Inflammatory macrophage treated with lipopolysaccharide for 1 hour (primary cell): ENCODE measurements around the gene HIF1AN.
A peak's percentile ranks its signal among the peaks of the same experiment; 100 is the strongest.

Source experiments
- DNase-seq, 2 donors: peaks; one replicate each; pipeline ENCODE4 v3.0.0-alpha.2; 2020 to 2022

The HIF1AN gene

GRCh38 chr10:100522107-100522801 is 13.5 kb upstream of the HIF1AN start:
- DNase-seq, result no peak

- no peak for DNase-seq
Observed at GRCh38 chr10:100522945-100523344, 12.8 kb upstream of the HIF1AN start.

DNA sequence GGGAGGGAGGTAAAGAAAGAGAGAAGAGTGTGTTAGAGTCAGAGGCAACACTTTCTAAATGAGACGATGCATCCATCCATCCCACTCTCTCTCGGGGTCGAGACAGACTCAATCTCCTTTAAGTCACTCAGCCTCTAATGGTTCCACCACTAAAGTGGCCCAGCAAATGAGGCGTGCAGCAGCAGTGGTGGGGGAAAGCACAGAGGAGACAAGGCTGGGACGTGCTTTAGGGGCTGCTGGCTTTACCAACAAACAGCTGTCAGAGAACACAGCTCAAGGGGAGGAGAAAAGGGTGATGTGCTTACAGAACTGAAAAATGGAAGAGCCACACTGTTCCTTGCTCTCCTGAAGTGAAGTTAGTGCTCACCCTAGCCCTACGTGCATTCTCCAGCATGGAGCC is 11.5 kb upstream of the HIF1AN start:
- DNase-seq, result no peak

- DNase-seq, result no peak
Observed at GRCh38 chr10:100524638-100525037, 11.1 kb upstream of the HIF1AN start.

DNA sequence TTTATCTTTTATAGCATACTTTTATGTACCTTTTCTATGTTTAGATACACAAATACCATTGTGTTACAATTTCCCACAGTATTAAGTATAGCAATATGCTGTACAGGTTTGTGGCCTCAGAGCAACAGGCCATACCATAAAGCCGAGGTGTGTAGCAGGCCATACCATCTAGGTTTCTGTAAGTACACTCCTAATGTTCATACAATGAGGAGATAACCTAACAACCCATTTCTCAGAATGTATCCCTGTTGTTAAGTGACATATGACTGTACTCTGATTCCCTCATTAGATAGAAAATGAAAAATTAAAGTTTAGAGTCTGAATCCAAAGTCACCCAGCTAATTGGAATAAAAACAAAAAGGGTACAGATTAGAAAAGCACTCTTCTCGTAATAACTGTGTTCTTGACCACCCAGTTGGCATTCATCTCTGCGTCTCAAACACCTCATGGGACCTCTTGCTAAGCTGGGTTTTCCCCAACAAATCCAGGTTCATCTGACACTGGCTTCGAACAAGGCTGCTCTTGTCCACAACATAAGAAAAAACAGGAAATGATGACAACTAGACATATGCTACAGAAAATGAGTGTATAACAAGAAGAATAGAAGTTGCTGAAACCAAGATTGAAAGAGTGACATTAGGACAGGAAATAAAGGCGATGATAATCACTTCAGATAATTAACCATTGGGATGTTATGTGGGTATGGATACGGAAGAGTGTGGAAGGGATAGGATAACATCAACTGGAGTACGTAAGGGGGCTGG is 7.4 kb upstream of the HIF1AN start:
- DNase-seq, result peak in 1 of 2 donors; percentile 18

- DNase-seq, result peak in 1 of 2 donors; percentile 10
Observed at GRCh38 chr10:100528921-100529474, 6.7 kb upstream of the HIF1AN start.

- DNase-seq, result peak; percentile 75 to 91
Observed at GRCh38 chr10:100529475-100530298, 6.1 kb upstream of the HIF1AN start, which contains the start of gene NDUFB8. Gene NDUFB8 (minus strand): TSS chr10:100529871. CDS start chr10:100529851, 20 bp downstream.

GRCh38 chr10:100531761-100532160 is 4.0 kb upstream of the HIF1AN start:
- no peak for DNase-seq

DNA sequence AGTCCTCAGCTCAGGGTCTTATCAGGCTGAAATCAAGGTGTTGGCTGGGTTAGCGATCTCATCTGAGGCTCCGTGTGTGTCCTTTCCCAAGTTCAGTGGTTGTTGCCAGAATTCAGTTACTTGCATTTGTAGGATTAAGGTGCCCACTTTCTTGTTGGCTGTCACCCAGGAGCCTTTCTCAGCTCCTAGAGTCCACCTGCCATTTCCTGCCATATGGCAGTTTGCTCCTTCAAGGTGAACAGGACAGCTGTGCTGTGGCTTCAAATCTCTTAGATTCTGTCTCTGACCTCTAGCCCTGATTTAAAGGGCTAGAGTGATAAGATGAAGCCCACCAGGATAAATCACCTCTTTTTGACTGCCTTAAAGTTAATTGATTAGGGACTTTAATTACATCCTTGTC is 1.0 kb upstream of the HIF1AN start:
- no peak for DNase-seq

GRCh38 chr10:100535338-100535714 is 417 bp upstream of the HIF1AN start:
- DNase-seq, result no peak

DNA sequence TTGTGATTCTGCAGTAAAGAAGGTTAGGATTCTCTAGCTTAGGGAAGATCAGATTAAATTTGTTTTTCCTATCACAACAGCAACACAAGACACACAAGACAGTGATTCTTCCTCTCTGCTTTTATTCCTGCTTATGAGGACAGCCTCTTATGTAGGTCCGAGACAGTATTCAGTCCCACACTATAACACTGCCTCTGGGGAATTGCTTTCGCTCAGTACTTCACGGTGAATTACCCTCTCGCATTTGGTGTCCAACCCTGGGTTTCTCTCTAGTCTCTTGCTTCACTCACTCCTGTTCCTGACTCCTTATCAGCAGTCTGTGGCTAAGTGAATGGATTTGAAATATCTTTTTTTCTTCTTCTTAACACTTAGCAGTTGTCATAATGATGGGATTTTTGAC is 1.7 kb downstream of the HIF1AN start:
- no peak for DNase-seq

GRCh38 chr10:100544950-100545349 is 9.2 kb downstream of the HIF1AN start:
- DNase-seq, result no peak

- DNase-seq, result peak; percentile 51 to 53
Observed at GRCh38 chr10:100551196-100551595, 15.5 kb downstream of the HIF1AN start.

GRCh38 chr10:100551738-100552137 is 16.0 kb downstream of the HIF1AN start:
- DNase-seq, result no peak

GRCh38 chr10:100553929-100554328 is 18.2 kb downstream of the HIF1AN start:
- no peak for DNase-seq

- no peak for DNase-seq
Observed at GRCh38 chr10:100554902-100555301, 19.2 kb downstream of the HIF1AN start.

GRCh38 chr10:100560248-100560647 is 24.5 kb downstream of the HIF1AN start:
- no peak for DNase-seq

- DNase-seq, result no peak
Observed at GRCh38 chr10:100561005-100561404, 25.3 kb downstream of the HIF1AN start.

GRCh38 chr10:100562008-100562672 is 26.4 kb downstream of the HIF1AN start:
- peak; percentile 66 to 86 for DNase-seq

DNA sequence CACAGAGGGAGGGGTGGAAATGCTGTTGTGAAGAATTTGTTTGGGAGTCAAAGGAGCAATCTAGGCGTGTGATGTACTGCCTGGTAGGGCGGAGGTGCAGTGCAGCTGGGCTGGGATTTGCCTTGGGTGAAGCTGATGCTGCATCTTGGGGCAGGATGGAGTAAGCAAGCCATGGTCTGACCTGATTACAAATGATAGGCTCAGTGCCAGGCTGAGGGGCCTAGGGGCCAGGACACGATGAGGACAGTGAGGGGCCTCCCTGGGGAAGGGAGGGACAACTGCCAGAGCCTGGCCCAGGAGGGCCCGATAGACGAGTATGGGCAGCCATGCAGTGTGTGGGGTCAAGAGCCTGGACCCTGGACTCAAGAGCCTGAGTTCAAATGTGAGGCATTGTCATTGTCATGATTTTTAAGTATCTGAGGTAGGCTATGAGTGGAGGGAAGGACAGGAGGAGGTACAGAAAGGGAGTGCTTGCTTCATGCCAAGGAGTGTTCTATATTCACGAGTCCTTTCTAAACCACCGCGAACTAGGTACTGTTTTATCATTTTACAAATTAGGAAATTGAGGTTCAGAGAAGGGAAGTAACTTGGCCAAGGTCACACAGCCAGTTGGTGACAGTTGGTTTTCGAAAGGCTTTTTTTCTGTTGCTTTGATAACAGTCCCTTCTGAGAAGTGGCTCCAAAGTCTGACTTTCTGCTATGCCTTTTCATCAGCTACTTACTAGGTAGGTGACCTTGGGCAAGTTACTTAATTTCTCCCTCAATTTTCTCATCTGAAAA is 29.7 kb downstream of the HIF1AN start:
- no peak for DNase-seq

- no peak for DNase-seq
Observed at GRCh38 chr10:100566561-100566960, 30.8 kb downstream of the HIF1AN start.

GRCh38 chr10:100567249-100567648 is 31.5 kb downstream of the HIF1AN start:
- no peak for DNase-seq
